ENCODE measurements around the gene STAT6. TPM values are rescaled to one million over a fixed set of nuclear protein-coding genes. Genes with fewer than 3 reads are reported as not detected.
A peak's percentile ranks its signal among the peaks of the same experiment; 100 is the strongest.

Gene STAT6
- total and polyA plus RNA-seq, 2 of the 8 experiments (the other 6 are each of a cell fraction or from before 2014, with no cell fraction given): 32.9 to 38.7 TPM

DNA sequence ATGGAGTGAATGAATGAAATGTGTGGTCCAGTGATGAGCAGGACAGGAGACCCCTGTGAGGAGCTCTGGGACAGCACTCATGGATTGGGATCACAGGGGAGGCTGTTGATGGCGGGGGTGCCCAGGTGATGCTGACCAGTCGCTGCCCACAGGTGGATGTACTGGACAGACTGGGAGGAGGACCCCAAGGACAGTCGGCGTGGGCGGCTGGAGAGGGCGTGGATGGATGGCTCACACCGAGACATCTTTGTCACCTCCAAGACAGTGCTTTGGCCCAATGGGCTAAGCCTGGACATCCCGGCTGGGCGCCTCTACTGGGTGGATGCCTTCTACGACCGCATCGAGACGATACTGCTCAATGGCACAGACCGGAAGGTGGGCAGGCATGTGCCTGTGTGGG lies 49.6 kb upstream of the STAT6 start:
- Histone ChIP-seq H4K8ac (ENCODE audit: extremely low read depth, insufficient read depth, low read length) (peak overlapping the region; percentile 19; the same call in 1 of the 2 replicates), H3K4me2 (ENCODE audit: insufficient read depth in 1 of 2, low read depth in 2 of 2, low read length in 2 of 2) (no peak overlapping the region), H3K79me2 (ENCODE audit: control insufficient read depth in 1 of 2, insufficient read depth in 2 of 2, low read length in 2 of 2) (no peaks in the 10 kb centered on the region), H2BK15ac (ENCODE audit: low read length) (no peak overlapping the region), H4K20me1 (replicated peaks in 1 of 2; ENCODE audit: control insufficient read depth in 1 of 2, insufficient read depth in 2 of 2, low read length in 2 of 2) (peaks cover 3 to 19% of the 10 kb centered on the region in 2 experiments), H3K4me1 (replicated peaks in 1 of 4; ENCODE audit: control insufficient read depth in 3 of 4, insufficient read depth in 4 of 4, low read length in 3 of 4) (no peaks in the 10 kb centered on the region), H3K4ac (replicated peaks; ENCODE audit: insufficient read length, low read depth, low read length) (no peak overlapping the region), H3K27ac (ENCODE audit: low read depth, low read length) (no peak overlapping the region), H3K27me3 (replicated peaks in 1 of 4; ENCODE audit: control insufficient read depth in 3 of 4, extremely low read depth in 1 of 4, insufficient read depth in 3 of 4, low read length in 3 of 4) (no peaks in the 10 kb centered on the region), H2BK5ac (ENCODE audit: low read depth, low read length) (no peak overlapping the region; the same call in 1 of the 2 replicates), H3K18ac (ENCODE audit: extremely low read depth, low read length) (no peak overlapping the region), H3K14ac (ENCODE audit: insufficient read length) (no peak overlapping the region), H3K23ac (ENCODE audit: insufficient read length) (no peak overlapping the region), H4K91ac (replicated peaks; ENCODE audit: insufficient read length, low read length) (no peak overlapping the region), H2BK120ac (replicated peaks; ENCODE audit: low read depth, low read length) (no peak overlapping the region), H2AK5ac (ENCODE audit: low read depth, low read length) (no peak overlapping the region), H2AFZ (ENCODE audit: low read length) (no peak overlapping the region), H3K9ac (replicated peaks in 1 of 4; ENCODE audit: extremely low read depth in 1 of 4, low read depth in 3 of 4, low read length in 3 of 4) (no peak overlapping the region), H3K56ac (replicated peaks; ENCODE audit: insufficient read length, low read depth, low read length) (no peak overlapping the region), H3K79me1 (ENCODE audit: low read depth, low read length) (no peaks in the 10 kb centered on the region), H3K36me3 (ENCODE audit: control insufficient read depth in 2 of 4, insufficient read depth in 4 of 4, low read length in 3 of 4) (peaks cover 41 to 96% (median 74%) of the 10 kb centered on the region in 4 experiments; a peak in 7 of 8 replicates), H3K4me3 (ENCODE audit: extremely low read depth in 1 of 4, insufficient read depth in 2 of 4, low read depth in 3 of 4, low read length in 4 of 4) (no peak overlapping the region), H3K23me2 (ENCODE audit: low read depth, low read length) (no peaks in the 10 kb centered on the region), H2BK12ac (ENCODE audit: low read depth, low read length) (no peak overlapping the region), H2BK20ac (ENCODE audit: low read length) (no peak overlapping the region), H3K9me3 (ENCODE audit: insufficient read depth in 2 of 2, low read depth in 1 of 2, low read length in 1 of 2) (no peaks in the 10 kb centered on the region), H4K5ac (ENCODE audit: insufficient read length, low read depth, low read length) (no peak overlapping the region)
- 89% methylated on average over 12 of the region's 14 CpGs; no CpG with 5 or more reads in 1 of the 2 experiments for WGBS, 2 experiments (ENCODE audit: extremely low coverage in 1 of 2, insufficient coverage in 1 of 2, insufficient read length in 1 of 2, insufficient replicate concordance in 2 of 2, low coverage in 1 of 2, low lambda C conversion rate in 2 of 2, missing lambda C conversion rate in 1 of 2)
- FAIRE-seq (no peak), DNase-seq (ENCODE audit: low read depth in 1 of 2, low spot score in 2 of 2) (no peak)
- CTCF ChIA-PET (ENCODE audit: partially characterized antibody): interaction anchor here (1.1 to 10.6 kb wide), 7 partner anchors 11 to 50 kb away, joined by 3 to 150 read pairs (median 4); no protein-coding TSS in a partner anchor
- POLR2A ChIA-PET (ENCODE audit: partially characterized antibody): interaction anchor here (0.7 to 10.8 kb wide), 7 partner anchors 8 to 576 kb away, joined by 3 to 75 read pairs (median 6); no protein-coding TSS in a partner anchor
- TF ChIP-seq CBX5 (IDR thresholded peaks at IDR 0.05; ENCODE audit: low read depth, low read length) (no peak), CHD2 (IDR thresholded peaks at IDR 0.05; ENCODE audit: low read length) (no peak)

Measured in H1 (cell line).